ENCODE measurements around the gene ITPRIP.

Gene ITPRIP

GRCh38 chr10:104342941-104343411, 4.7 kb upstream of the ITPRIP start:
- DNase-seq (ENCODE audit: low read depth) = no peak

- DNase-seq (ENCODE audit: low read depth) = no peak
Observed at GRCh38 chr10:104340641-104341040, 2.4 kb upstream of the ITPRIP start.

DNA sequence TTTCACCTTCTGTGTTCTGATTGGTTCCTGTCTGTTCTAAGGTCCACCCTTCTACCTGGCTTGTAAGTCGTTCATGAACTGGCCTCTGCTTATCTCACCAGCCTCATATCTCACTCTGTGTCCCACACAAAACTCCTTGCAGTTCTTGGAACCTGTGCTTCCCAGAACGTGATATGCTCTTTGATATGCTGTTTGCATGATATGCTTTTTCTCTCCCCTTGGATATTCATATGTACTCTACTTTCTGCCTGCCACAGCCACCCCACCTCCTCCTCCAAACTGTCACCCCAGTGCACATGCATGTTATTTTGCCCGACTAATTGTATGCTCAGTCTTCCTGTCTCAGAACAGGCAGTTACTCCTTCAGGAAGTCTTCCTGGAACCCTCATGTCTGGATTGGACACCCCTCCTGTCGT, 1.9 kb upstream of the ITPRIP start:
- no peak for DNase-seq (ENCODE audit: low read depth)

GRCh38 chr10:104339469-104340110, 1.3 kb upstream of the ITPRIP start:
- DNase-seq (ENCODE audit: low read depth) = no peak

DNA sequence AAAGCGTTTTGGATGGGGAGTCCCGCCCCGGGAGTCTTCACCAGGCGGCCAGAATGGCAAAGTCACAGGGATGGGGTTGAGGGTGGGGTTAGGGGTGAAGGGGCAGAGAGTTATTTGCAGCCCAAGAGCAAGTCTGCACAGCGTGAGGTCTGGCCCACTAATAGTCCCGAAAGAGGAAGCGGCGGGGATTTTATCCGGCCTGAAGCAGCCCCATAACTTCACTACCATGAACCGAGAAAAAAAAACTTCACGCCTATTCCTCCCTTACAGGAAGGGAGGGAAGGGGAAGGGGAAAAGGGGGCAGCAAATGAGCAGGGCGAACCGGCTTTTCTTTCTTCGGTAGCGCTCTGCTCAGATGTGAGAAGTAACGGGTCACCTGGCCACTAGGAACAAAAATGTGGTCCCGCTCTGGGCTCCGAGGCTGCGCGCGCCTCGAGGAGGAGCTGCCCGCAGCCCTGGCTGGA, 712 bp downstream of the ITPRIP start:
- DNase-seq (ENCODE audit: low read depth) = no peak

GRCh38 chr10:104336821-104337467, 1.3 kb downstream of the ITPRIP start:
- no peak for DNase-seq (ENCODE audit: low read depth)

DNA sequence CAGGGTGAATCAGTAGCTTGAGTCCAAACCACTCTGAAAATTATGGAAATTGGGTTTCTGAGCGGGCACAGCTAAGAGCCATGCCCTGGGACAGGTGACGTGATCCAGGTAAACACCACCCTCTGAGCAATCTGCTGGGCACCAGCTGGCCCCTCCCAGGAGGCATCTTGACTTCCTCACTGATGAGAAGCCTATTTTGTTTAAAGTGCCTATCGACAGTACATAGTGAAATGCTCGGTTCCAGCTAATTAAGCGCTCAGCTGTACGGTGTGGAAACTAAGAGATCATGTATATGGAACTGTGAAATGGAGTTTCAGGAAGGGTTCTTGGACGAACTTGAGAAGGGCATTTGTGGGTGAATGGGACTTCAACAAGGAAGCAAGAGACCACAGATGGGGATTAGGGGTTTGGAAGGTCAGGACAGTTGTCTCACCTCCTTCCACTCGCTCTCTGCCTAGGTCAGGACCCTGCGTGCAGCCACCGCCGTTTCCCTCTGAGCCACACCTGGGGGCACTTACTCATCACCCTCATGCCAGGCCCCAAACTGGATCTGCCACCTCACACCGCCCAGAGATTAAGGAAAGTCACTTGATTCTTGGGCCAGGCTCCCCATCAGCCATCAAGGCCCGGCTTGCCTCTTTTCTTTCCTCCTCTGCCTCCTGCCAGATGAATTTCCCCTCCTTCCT, 3.2 kb downstream of the ITPRIP start:
- DNase-seq (ENCODE audit: low read depth) = no peak

DNA sequence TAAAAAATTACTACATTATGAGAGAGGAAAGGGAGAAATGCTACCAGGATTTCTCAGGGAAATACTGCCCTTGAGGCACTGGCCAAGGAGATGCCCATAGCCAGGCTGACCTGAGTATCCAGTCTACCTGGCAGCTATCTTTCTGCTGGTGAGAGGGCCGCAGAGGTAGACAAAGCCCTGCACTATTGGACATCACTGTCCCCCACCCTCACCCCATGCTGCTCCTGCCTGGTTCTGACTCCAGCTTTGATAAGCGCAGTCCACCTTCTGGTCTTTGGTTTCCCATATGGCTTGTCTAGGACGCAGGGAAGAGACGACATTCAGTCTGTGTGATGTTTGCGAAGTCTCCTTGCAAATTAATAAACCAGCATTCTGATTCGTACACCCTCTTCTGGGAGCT, 3.7 kb downstream of the ITPRIP start:
- DNase-seq (ENCODE audit: low read depth) = no peak

DNA sequence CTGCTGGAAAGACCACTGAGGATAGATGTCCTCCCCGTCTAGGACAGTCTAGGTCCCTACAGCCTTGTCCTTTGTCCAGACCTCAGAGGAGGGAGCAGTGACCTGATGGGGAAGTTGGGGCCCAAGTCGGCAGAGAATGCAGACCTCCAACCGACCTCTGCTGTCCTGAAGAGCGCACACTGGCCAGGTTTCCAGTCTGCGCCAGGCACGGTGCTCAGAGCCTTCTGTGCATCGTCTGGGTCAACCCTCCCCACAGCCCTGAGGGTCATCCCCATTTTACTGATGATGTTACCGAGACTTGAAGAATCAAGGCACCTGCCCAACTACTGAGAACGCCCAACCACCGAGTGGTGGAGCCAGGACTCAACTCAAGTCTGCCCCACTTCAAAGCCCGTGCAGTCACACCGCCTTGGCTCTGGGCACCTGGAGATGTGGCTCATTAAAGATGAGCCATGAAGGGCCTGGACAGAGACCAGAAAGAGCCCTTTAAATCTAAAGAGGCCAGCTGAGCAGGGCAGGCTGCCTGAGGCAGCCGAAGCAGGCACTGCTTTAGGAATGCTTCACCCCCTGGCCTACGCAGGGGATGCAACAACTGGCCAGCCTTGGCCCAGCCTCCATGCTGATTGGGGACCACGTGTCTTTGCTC, 4.4 kb downstream of the ITPRIP start:
- DNase-seq (ENCODE audit: low read depth) = no peak

DNA sequence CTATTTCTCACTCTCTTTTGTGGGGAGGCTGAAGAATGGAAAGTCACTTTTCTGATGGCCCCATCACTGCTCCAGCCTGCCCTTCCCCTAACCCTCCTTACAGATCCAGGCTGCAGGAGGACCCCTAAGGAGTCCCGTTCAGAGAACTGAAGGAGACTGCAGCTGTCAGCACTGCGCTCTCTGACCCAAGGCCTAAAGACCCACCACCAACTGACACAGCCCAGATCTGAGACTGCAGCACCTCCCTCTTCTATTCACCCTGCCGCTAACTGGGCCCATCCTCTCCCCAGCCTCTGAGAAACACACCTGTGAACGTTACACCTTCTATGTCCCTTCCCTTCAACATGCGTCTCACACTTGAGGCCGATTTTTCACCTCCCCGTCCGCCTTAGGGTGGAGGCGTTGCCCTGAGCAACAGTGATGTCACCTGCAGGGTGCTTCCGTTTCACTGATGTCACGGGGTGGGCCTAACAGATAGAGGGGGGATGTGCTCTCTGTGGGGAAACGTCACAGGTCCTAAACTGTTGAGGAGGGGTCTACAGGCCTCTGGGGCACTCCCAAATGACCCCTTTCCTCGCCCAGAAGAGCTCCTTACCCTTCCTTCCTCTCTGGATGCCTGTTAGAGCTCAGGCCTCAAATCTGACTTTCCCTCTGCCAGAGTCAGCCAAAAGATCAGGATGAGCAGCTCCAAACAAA, 5.1 kb downstream of the ITPRIP start:
- DNase-seq (ENCODE audit: low read depth) = peak; percentile 61

GRCh38 chr10:104332243-104333031, 5.8 kb downstream of the ITPRIP start:
- DNase-seq (ENCODE audit: low read depth) = no peak

GRCh38 chr10:104331208-104331838, 6.9 kb downstream of the ITPRIP start:
- DNase-seq (ENCODE audit: low read depth) = no peak

DNA sequence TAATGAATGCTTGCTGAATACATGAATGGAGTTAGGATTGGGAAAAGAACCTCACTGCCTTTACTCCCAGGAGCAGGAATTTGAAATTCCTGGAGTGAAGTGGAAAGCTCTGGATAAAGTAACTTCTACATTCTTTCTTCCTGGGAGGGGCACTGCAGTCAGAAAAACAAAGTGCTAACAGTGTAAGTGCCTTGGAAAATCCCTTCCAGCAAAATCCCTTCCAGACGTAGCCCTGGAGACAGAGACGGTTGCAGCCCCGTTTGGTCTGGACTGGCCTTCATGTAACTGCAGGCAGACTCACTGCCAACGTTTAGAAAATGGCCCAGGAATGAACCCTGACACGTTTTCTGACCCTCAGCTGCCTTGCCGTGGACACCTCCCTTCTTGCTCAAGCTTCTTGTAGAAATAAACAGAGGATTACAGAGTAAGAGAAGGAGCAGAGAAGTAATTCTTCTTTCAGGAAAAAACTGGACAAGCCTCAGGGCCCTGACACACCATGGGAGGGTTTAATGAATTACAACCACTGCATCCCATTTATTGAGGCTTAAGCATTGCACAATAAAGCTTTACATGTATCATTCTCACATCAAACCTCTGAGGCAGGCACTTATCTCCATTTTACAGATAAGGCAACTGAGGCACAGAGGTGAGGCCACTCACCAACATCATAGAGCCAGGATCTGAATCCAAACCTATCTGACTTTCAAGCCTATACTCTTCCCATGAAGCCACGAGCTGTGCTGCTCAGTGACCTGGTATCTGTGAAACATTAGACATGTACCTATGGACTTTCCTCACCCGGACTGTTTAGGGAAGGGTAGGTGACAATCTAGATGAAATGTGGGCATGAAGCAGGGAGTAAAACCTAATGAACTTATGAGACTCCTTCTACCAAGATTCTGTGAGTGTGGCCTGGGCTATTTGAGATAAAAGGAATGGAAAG, 7.8 kb downstream of the ITPRIP start:
- DNase-seq (ENCODE audit: low read depth) = no peak

DNA sequence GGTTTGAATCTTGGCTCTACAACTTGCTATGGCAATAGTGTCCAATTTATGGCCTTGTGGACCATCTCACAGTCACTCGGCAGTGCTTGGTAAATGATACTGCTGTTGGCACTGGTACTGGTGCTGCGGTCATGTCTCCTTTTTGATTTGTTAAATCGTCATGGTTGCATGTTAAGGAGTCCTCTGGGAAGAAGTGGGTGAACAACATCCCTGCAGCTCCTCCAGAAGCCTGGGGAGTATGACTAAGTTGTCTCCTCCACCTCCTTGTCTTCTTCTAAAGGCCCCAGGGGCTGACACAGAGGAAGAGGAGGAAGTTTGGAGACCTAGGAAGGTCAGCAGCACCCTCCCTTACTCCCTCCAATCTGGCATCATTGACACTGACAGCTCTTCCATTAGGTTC, 8.5 kb downstream of the ITPRIP start:
- DNase-seq (ENCODE audit: low read depth) = no peak

DNA sequence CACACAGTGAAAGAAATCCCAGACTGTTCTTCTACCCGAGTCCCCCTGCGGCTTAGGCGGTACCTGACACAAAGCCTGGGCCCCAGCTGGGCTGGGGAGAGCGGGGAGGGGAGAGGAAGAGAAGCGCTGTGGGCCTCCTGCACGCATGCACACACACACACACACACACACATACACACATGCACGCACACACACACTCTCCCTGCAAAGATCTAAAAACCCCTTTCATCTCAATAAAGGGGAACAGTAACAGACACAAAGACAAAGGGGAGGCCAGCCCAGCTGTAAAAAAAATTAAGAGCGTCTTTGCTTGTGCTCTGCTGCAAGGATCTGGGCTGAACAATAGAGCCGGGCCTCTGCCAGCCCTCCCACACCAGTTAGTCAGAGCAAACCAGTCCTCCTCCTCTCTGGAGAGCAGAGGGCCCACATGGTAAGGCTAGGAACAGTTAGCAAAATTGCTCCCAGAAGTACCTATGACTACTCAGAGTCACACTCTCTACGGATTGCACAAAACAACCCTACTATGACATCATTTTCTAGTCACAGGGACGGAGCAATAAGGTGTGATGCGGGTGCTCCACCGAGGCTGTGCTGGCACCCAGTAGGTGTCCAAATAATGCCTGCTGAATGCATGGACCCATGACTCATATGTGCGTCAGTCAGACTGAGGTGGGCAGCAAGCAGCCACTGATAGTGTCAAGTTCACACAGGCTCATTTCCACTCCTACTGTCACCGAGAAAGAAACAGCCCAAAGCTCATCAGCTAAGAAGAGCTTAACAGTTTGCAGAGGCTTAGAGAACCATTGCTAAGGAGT, 9.2 kb downstream of the ITPRIP start:
- peak; percentile 77 for DNase-seq (ENCODE audit: low read depth)

GRCh38 chr10:104328646-104328895, 9.7 kb downstream of the ITPRIP start:
- DNase-seq (ENCODE audit: low read depth) = no peak

GRCh38 chr10:104327745-104328645, 10.3 kb downstream of the ITPRIP start:
- no peak for DNase-seq (ENCODE audit: low read depth)

Measured in stimulated activated CD4-positive, alpha-beta T cell treated with anti-CD3 and anti-CD28 coated beads, Interleukin-2, amount 100 ng/mL, for 4 hours (primary cell).